Uterus (tissue), 4 donors: ENCODE results near the gene TENT5D. TPM values are rescaled to one million over a fixed set of nuclear protein-coding genes. Genes with fewer than 3 reads are reported as not detected.
"Not testable (repeated sequence)": the region's sequence is repeated elsewhere in the genome, so short reads cannot be mapped to it uniquely, and the experiment has no call there.

Source experiments
- DNase-seq, 2 donors: peaks; one replicate each; pipeline ENCODE4 v3.0.0-alpha.2; 2019 to 2020
- H3K27ac ChIP-seq, 2 donors: fragments of 200-600 bp; sonication (generic); 1 replicate in 1 of 2; 2 replicates in 1 of 2; pipeline ENCODE4 v1.5.1; 2016 to 2018
- H3K27me3 ChIP-seq, 2 donors: fragments of 200-600 bp; sonication (generic); one replicate each; pipeline ENCODE4 v1.5.1; 2018 to 2019; ENCODE audit warnings: control low read depth in 1 of 2
- H3K36me3 ChIP-seq, 2 donors: fragments of 200-600 bp; sonication (generic); one replicate each; pipeline ENCODE4 v1.5.1; 2019; ENCODE audit warnings: control low read depth in 1 of 2
- H3K4me1 ChIP-seq, 2 donors: fragments of 200-600 bp; sonication (generic); one replicate each; pipeline ENCODE4 v1.5.1; 2018 to 2019; ENCODE audit warnings: control low read depth in 1 of 2
- H3K4me3 ChIP-seq, 2 donors: fragments of 200-600 bp; sonication (generic); 1 replicate in 1 of 2; 2 replicates in 1 of 2; pipeline ENCODE4 v1.5.1; 2018 to 2019; ENCODE audit warnings: mild to moderate bottlenecking in 1 of 2
- H3K9me3 ChIP-seq, 2 donors: fragments of 200-600 bp; sonication (generic); one replicate each; pipeline ENCODE4 v1.5.1; 2019; ENCODE audit warnings: control low read depth in 1 of 2
- CTCF ChIP-seq, 4 experiments: fragments of 200-600 bp in 2 of 4; fragments of 450-650 bp in 2 of 4; sonication (generic) in 2 of 4; IDR thresholded peaks; one replicate each; pipeline ENCODE4 v1.5.1; 2016 to 2019; ENCODE audit warnings: antibody characterized with exemption in 4 of 4, mild to moderate bottlenecking in 2 of 4, moderate library complexity in 1 of 4
- POLR2A ChIP-seq, 2 donors: fragments of 450-650 bp; IDR thresholded peaks; one replicate each; pipeline ENCODE4 v1.6.1; 2016; ENCODE audit warnings: antibody characterized with exemption in 2 of 2, mild to moderate bottlenecking in 1 of 2, moderate library complexity in 1 of 2
- intact Hi-C: fragments of 100-400 bp; cut with DNase I; formaldehyde crosslinking; loops from one replicate; pipeline ENCODE4 v1.15.1; 2023; ENCODE audit warnings: low total_unique reads
- total RNA-seq, 4 donors: library from RNA; depleted of rRNA in 3 of 4; stranded (reverse); fragments of >200 nt in 3 of 4; gene quantifications; one replicate each; pipeline versions ENCODE4 v1.1.0 to v1.2.4, GENCODE V29; 2014 to 2023
- donor health status: DM: yes; HTN: yes; CAD: no.

Gene TENT5D
- total RNA-seq = not detected

DNA sequence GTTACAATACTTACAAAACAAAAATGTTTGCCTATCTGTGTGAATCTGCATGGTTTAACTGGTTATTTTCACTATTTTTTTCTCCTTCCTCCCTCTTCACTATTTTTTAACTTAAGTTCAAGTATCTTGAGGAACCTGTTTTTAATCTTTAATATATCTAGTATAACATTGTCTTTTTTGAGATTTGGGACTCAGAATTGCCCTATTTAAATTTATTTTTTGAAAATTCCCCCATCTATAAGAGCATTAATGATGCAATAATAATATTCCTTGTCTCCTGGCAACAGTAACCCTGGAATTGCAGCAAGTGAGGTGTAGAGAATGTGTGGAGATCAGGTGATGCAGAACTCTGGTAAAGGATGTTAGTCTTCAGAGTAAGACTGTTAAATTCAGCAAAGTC is at the start of gene TENT5D:
Gene TENT5D, plus strand, starts transcription at position 301 of the 400 bp plus-strand sequence. CDS start 22,093 bp downstream, outside the sequence.
- Histone ChIP-seq H3K27ac (no peak within 1 kb of the TSS), H3K36me3 (no peaks in the 10 kb centered on the region), H3K4me1 (no peaks in the 10 kb centered on the region), H3K27me3 (no peaks in the 10 kb centered on the region), H3K9me3 (no peaks in the 10 kb centered on the region), H3K4me3 (no peak within 1 kb of the TSS)
- DNase-seq = no peak
- no peak for TF ChIP-seq CTCF (IDR thresholded peaks at IDR 0.05)
- TF ChIP-seq POLR2A (IDR thresholded peaks at IDR 0.05) = no peak
- intact Hi-C loops = no loop called here

DNA sequence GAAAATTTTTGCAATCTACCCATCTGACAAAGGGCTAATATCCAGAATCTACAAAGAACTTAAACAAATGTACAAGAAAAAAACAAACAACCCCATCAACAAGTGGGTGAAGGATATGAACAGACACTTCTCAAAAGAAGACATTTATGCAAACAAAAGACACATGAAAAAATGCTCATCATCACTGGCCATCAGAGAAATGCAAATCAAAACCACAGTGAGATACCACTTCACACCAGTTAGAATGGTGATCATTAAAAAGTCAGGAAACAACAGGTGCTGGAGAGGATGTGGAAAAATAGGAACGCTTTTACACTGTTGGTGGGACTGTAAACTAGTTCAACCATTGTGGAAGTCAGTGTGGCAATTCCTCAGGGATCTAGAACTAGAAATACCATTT is 34.6 kb upstream of the TENT5D start:
- intact Hi-C loops, H3K27me3 ChIP-seq, H3K27ac ChIP-seq, H3K4me3 ChIP-seq, DNase-seq, H3K4me1 ChIP-seq, H3K36me3 ChIP-seq, H3K9me3 ChIP-seq: not testable (repeated sequence)

GRCh38 chrX:80388206-80388605 is 32.0 kb upstream of the TENT5D start:
- Histone ChIP-seq H3K27me3 (no peaks in the 10 kb centered on the region), H3K4me3 (no peak overlapping the region), H3K4me1 (no peaks in the 10 kb centered on the region), H3K9me3 (no peaks in the 10 kb centered on the region), H3K27ac (no peak overlapping the region), H3K36me3 (no peaks in the 10 kb centered on the region)
- intact Hi-C loops = no loop called here
- no peak for TF ChIP-seq POLR2A (IDR thresholded peaks at IDR 0.05)
- no peak for DNase-seq

DNA sequence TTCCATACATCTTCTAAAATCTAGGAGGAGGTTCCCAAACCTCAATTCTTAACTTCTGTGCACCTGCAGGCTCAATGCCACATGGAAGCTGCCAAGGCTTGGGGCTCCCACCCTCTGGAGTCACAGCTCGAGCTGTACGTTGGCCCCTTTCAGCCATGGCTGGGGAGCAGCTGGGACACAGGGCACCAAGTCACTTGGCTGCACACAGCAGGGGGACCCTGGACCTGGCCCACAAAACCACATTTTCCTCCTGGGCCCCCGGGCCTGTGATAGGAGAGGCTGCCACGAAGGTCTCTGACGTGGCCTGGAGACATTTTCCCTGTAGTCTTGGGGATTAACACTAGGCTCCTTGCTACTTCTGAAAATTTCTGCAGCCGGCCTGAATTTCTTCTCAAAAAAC is 8.2 kb upstream of the TENT5D start:
- H3K27me3 ChIP-seq = no peaks in the 10 kb centered on the region
- no peaks in the 10 kb centered on the region for H3K4me1 ChIP-seq
- no peak for DNase-seq
- H3K9me3 ChIP-seq = no peaks in the 10 kb centered on the region
- intact Hi-C loops = no loop called here
- TF ChIP-seq POLR2A (IDR thresholded peaks at IDR 0.05) = no peak
- TF ChIP-seq CTCF (IDR thresholded peaks at IDR 0.05) = no peak
- no peak overlapping the region for H3K4me3 ChIP-seq
- no peaks in the 10 kb centered on the region for H3K36me3 ChIP-seq
- H3K27ac ChIP-seq = no peak overlapping the region

- intact Hi-C loops = no loop called here
- no peak for DNase-seq
- Histone ChIP-seq H3K9me3 (no peaks in the 10 kb centered on the region), H3K4me3 (no peak overlapping the region), H3K27ac (no peak overlapping the region), H3K4me1 (no peaks in the 10 kb centered on the region), H3K27me3 (no peaks in the 10 kb centered on the region), H3K36me3 (no peaks in the 10 kb centered on the region)
- TF ChIP-seq POLR2A (IDR thresholded peaks at IDR 0.05) = no peak
Observed at GRCh38 chrX:80423000-80423399, 2.8 kb downstream of the TENT5D start.

GRCh38 chrX:80423744-80424143 is 3.5 kb downstream of the TENT5D start:
- Histone ChIP-seq H3K27ac (no peak overlapping the region), H3K9me3 (no peaks in the 10 kb centered on the region), H3K4me1 (no peaks in the 10 kb centered on the region), H3K4me3 (no peak overlapping the region), H3K27me3 (no peaks in the 10 kb centered on the region), H3K36me3 (no peaks in the 10 kb centered on the region)
- TF ChIP-seq POLR2A (IDR thresholded peaks at IDR 0.05) = no peak
- no peak for TF ChIP-seq CTCF (IDR thresholded peaks at IDR 0.05)
- intact Hi-C loops = no loop called here
- DNase-seq = no peak

DNA sequence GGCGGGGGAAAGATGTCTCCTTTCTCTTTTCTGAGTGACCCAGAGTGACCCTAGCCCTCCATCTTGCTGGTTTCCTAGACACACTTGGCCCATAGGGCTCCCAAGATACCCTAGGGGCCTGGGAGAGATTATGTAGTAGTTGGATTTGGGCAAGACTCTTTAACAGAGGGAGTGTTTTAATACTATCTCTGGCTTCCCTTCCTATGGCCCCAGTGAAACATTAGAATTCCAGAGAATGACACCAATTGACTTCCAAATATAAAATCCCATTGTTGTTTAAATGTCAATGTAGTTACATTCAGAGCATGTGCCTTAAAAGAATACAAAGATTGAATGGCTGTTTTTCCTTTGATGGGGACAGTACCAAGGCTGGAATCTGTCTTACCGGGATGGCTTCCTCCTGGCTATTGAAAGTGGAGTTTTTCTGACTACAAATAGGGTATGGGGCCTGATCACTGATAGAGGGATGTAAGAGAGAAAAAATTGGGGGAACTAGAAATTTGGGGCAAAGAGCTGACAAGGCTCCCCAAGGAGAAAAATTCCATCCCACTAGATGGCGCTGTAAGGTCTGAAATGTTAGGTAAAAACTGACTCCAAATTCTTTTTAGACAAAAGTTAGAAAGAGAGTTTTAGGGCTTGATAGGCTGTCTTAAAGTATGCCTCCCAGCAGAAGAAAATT is 10.7 kb downstream of the TENT5D start:
- no peak overlapping the region for H3K4me3 ChIP-seq
- H3K36me3 ChIP-seq = no peaks in the 10 kb centered on the region
- H3K9me3 ChIP-seq = no peaks in the 10 kb centered on the region
- intact Hi-C loops = no loop called here
- H3K27me3 ChIP-seq = no peaks in the 10 kb centered on the region
- no peaks in the 10 kb centered on the region for H3K4me1 ChIP-seq
- DNase-seq = no peak
- H3K27ac ChIP-seq = no peak overlapping the region
- no peak for TF ChIP-seq POLR2A (IDR thresholded peaks at IDR 0.05)
- TF ChIP-seq CTCF (IDR thresholded peaks at IDR 0.05) = no peak
